ENCODE results near the gene GATA2.

Gene GATA2

GRCh38 chr3:128432971-128433836, 59.8 kb downstream of the GATA2 start:
- DNase-seq (ENCODE audit: low read depth): no peak

GRCh38 chr3:128432301-128432970, 60.6 kb downstream of the GATA2 start:
- no peak for DNase-seq (ENCODE audit: low read depth)

- DNase-seq (ENCODE audit: low read depth): no peak
Measured at GRCh38 chr3:128431803-128432300, 61.1 kb downstream of the GATA2 start.

- DNase-seq (ENCODE audit: low read depth): no peak
Measured at GRCh38 chr3:128430731-128431130, 62.3 kb downstream of the GATA2 start.

GRCh38 chr3:128430301-128430700, 62.7 kb downstream of the GATA2 start:
- DNase-seq (ENCODE audit: low read depth): no peak

- no peak for DNase-seq (ENCODE audit: low read depth)
Measured at GRCh38 chr3:128429751-128430150, 63.2 kb downstream of the GATA2 start.
